RPMI7951 (cell line): ENCODE results near the gene GRID2. TPM values are rescaled to one million over a fixed set of nuclear protein-coding genes. Genes with fewer than 3 reads are reported as not detected.
"Not testable (repeated sequence)": the region's sequence is repeated elsewhere in the genome, so short reads cannot be mapped to it uniquely, and the experiment has no call there.

Experiments used
- DNase-seq: peaks from one replicate; pipeline ENCODE4 v3.0.0-alpha.2; 2012; ENCODE audit warnings: low read depth
- total RNA-seq: library from RNA; depleted of rRNA; stranded (reverse); fragments of >200 nt; shearing (Covaris generic); gene quantifications from 2 replicates; pipeline ENCODE4 v1.2.3, GENCODE V29; 2014

GRID2 gene
- total RNA-seq, 1 experiment from 2014 or later: 0.12 TPM

DNA sequence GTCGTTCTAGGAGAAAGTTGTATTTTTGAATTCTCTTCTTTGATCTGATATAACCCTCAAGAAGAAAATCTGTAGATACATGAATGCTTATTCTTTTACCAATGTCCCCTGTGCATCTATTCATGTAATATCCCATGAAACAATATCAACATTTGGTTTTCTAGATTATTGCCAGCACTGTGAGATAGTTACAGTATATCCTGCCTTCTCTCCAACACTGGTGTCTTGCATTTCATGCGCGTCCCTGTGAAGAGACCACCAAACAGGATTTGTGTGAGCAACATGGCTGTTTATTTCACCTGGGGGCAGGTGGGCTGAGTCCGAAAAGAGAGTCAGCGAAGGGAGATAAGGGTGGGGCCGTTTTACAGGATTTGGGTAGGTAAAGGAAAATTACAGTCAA is 135.0 kb downstream of the GRID2 start:
- DNase-seq: not testable (repeated sequence)

DNA sequence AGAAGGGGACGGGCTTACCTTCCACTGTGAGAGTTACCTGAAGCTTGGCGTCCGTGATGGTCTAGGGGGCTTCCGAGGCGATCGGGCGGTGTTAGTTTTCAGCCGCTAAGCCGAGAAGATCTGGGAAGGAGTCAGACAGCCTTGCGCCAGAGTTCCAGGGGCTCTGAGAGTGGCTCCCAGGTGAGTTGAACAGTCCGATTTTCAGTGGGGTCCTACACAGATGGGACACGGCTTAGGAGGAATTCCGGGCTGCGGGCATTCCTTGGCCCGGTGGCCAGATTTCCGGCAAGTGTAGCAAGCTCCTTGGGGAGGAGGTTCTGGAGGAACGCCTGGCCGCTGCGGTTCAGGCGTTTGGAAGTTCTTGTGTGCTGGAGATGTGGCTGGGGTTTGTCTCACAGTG is 138.4 kb downstream of the GRID2 start:
- DNase-seq: not testable (repeated sequence)

DNA sequence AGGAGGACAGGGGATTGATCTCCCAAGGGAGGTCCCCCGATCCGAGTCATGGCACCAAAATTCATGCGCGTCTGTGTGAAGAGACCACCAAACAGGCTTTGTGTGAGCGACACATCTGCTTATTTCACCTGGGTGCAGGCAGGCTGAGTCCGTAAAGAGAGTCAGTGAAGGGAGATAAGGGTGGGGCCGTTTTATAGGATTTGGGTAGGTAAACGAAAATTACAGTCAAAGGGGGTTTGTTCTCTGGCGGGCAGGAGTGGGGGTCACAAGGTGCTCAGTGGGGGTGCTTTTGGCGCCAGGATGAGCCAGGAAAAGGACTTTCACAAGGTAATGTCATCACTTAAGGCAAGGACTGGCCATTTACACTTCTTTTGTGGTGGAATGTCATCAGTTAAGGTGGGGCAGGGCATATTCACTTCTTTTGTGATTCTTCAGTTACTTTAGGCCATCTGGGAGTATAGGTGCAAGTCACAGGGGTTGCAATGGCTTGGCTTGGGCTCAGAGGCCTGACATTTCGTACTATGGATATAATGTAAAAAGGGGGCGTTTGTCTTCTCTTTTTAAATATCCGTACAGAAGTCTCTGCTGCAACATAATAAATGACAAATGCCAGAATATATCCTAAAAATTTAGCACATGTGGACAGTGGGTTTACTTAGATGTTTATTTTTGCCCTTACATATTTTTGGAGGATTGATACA is 140.5 kb downstream of the GRID2 start:
- not testable (repeated sequence) for DNase-seq

DNA sequence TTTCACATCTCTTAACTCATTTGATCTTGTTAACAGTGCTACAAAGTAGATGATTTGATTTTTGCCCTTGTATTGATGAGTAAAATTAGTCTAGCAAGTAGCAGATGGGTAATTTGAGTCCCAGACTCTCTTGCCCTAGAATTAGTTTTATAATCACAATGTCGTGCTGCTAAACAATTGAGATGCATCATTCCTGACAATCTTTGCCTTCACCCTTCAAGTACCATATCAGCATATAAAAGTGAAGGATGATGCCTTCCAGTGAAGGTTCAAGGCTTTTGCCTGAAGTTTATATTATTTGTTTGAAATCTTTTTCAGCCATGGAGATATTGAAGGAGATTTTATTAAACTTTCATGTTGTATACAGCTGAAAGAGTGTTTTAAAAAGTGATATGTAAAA is 141.4 kb downstream of the GRID2 start:
- no peak for DNase-seq

DNA sequence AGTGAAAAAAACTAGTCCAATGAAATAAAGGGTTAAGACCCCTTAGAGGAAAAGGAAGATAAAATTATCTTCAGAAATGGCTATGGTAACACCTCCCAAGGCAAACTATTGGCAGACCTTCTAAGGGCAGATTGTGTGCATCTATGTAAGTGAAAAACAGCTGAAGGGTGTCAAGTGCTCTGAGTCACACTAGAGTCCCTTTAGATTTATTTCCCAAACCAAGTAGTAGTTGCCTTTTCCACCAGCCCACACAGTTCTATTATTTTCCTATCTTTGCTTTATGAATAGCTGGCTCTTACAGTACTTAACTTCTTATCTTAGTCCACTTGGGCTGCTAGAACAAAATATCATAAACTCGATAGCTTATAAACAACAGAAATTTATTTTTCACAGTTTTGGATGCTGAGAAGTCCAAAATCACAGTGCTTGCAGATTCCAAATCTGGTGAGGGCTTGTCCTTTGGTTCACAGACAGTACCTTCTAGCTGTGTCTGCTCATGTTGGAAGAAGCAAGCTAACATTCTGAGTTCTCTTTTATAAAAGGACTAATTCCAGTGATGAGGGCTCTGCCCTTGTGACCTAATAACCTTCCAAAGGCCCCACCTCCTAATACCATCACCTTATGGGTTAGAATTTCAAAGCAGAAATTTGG is 143.6 kb downstream of the GRID2 start:
- DNase-seq: no peak

DNA sequence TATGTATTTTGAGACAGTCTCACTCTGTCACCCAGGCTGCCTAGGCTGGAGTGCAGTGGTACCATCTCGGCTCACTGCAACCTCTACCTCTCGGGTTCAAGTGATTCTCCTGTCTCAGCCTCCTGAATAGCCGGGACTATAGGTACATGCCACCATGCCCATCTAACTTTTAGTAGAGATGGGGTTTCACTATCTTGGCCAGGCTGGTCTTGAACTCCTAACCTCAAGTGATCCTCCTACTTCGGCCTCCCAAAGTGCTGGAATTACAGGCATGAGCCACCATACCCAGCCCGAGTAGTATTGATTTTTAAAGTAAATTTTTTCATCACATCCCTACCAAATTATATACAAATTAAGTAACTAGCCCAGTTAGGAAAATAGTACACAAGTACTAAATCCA is 144.4 kb downstream of the GRID2 start:
- not testable (repeated sequence) for DNase-seq

DNA sequence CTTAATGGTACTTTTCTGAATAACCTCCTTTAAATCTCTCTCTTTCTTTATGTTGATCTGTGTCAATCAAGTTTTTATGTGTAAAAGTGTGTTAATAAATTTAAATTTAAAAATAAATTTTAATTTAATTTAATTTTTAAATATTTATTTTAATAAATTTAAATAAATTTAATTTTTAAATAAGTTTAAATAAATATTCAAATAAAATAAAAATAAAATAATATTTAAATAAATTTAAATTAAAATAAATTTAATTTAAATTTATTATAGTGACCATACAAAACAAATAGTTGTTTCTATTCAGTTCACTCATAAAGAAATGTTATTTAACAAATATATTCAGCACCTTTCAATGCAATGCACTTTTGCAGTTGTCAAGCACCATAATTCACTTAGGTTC is 146.9 kb downstream of the GRID2 start:
- DNase-seq: no peak

DNA sequence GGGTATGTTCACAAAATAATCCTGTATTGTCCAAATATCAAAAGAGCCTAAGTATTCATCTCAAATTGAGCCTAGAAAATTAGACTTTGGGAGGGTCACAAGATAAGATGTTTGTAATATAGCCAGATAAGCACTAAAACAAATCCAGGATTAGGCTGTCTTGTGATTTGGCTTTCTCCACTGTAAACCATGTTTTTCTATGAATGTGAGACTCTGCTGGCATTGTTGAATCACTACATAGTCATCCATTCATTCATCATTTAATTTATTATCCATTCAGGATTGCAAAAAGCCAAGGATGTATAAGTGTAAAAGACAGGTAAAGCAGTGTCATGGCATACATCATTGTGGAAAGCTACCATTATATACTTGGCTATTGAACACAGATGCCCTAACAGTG is 148.0 kb downstream of the GRID2 start:
- no peak for DNase-seq

DNA sequence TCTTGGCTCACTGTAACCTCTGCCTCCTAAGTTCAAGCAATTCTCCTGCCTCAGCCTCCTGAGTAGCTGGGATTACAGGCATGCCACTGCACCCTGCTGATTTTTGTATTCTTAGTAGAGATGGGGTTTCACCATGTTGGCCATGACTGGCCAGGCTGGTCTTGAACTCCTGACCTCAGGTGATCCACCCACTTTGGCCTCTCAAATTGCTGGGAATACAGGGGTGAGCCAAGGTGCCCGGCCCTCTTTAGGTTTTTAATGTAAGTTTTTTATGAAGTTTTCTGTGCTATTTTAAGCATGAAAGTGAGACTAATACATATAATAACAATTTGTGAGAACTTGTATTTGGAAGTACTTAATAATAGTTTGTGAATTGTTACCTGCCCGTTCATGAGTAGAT is 148.6 kb downstream of the GRID2 start:
- not testable (repeated sequence) for DNase-seq

DNA sequence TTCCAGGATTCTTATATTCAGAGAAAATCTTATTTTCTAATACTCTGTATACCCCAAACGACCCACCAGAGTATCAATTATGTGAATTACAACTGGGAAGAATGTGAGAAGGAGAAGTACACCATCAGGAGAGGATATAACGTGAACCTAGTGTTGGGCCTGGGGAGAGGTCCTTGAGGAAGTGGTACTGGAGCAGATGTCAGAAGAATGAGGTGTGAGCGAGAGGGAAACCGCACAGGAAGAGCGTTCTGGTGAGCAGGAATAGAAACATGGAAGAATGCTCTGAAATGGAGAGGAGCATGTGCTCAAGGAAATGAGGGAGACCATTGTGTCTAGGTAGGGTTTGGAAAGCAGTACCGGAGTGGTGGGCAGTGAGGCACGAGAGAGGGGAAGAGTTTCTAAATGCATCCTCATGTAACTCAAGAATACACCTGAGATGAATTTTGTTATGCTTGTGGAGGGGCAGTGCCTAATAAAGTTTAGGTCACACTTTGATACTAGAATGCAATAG is 151.6 kb downstream of the GRID2 start:
- no peak for DNase-seq

DNA sequence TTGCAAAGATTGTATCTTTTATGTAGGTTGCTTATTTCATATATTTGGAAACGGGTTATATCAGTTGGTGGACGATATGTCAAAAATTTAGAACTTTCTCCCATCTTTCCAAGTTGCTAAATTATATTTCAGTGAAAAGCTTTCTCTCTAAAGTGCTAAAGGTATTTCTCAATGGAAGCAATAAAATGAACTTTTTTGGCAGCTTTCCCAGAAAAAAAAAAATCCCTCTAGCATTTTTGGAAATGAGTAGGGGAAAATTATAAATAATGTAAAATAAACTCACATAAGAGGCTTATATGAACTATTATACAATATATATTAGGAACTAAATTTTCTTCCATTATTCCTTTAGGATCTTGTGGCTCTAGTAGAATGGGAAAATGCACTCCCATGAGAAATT is 152.2 kb downstream of the GRID2 start:
- DNase-seq: no peak

DNA sequence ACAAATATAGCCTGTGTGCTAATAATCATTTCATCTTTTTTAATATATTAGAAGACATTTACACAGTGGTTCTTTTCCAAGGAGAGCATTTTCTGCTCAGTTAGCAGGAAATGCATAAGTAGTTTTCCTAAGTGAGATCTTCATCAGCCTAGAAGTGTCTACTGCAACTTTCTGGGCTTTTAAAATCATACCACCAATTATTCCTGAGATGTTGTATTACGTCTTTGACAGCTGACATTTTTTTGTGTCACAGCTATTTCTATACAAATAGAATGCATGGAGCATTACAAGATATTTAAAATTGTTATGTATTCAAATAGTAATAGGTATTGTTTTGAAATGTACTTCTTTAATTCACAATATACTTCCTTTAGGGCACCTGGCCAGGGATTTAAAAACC is 158.0 kb downstream of the GRID2 start:
- DNase-seq: no peak

DNA sequence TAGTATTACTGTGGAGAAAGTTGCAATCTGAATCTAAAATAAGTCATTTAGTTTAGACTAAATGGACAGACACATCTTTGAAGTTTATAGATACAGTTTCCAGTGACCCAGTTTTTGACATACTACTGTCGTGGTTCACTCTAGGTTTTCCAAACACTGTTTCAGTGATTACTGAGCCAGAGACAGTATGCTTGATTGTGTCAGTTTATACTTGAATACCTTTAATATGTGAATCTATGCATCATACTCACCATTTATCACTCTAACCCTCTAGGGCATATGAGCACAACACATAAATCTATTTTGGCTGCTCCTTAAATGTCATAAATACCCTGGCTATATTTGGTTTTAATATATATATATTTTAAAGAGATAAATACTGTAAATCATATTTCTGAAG is 173.5 kb downstream of the GRID2 start:
- no peak for DNase-seq

DNA sequence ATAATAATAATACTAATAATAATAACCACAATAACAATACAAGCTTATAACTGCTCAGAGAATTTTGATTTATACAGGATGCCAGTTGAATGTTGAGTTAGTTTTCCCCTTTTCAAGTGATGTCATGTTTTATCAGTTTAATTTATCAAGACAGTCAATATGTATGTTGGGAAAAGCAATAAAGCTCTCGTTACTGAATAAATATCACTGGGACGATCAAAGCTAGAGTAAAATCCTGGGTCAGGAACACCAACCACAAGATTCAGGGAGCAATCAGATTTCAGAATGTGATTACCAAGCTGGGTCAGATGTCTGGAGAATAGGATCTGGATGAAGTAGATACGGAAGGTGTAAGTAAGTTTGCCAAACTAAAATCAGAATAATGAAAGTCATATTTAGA is 179.6 kb downstream of the GRID2 start:
- DNase-seq: no peak

DNA sequence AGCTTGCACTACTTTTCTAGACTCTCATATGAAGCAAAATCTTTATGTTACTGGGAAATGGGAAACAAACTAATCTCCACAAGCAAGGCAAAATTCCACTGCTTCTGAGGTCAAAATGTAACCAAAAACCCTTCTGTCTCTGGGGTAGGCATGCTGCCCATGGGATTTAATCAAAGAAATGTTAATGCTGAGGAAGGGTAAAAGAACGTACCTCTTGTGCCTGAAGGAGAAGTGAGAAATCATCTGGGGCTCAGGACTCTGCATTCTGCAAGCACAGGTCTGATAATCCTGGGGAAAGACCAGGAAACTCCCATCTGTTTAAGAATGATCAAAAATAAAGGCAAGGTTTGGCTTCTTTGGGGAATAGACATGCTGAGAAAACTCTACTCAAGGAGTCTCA is 184.7 kb downstream of the GRID2 start:
- DNase-seq: no peak

DNA sequence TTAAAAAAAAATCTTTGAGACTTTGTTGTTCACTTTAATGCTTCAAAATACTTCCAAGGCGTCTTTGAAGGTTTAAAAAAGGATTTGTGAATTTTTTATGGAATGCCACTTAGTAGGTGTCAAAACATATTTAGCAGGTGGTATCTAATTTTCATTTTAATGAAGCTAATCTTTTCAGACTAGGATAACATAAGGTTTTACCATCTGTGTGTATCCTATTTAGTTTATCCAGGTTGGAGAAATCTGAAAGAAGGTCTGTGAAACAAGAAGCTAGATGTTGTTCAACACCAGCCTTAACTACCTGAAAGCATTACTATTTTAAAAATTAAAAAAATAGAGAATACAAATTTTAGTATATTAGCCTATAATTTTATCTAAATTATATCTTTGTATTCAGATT is 193.4 kb downstream of the GRID2 start:
- no peak for DNase-seq

DNA sequence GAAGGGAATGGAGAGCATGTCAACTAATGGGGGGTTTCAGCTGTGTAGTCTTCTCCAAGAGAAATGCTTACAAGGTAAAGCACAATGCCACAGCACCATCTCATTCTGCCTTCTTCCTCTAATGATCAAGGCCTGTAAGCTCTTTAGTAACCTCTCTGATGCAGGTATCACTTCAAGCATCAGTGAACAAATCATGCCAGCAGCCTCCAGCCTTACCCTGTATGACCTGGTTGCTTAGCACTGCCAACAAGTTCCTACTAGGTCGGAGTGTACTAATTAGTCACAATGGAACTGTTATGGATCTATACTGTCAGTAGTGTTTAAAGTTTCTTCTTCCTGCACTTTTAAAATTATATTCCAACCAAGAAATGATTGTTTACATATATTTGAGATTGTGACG is 197.7 kb downstream of the GRID2 start:
- no peak for DNase-seq

DNA sequence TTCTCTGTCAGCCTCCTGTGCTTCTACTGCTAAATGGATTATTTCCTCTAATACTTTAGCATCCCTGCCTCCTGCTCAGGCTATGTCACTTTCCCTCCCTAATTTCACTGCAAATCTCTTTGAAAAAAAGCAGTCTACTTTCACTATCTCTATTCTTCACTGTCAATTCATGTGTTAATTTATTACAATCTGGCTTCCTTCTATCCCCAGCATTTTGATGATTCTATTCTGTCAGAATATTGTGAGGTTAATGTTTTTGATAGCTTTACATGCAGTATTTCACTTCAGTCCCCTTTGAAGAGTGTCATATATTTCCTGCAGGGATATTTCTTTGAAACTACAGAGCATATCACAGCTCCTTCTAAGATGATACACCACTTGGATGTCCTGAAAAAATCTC is 203.2 kb downstream of the GRID2 start:
- DNase-seq: no peak

DNA sequence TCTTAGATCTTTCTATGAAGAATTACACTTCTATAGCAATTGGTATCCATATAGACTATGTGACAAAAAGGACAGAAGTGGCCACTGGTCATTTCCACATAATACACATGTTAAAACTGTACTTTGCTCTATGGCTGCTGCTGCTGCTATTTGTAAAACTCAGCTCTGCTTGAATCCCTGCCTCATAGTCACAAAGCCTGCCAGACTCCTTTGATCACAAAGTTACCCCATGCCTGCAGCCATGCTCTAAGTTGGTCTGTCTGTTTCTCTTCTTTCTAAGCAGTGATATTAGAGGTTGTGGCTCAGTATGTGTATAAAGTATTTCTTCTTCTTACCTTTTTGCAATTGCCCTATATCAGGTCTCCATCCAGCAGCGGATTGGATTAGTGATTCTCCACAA is 210.9 kb downstream of the GRID2 start:
- DNase-seq: no peak

DNA sequence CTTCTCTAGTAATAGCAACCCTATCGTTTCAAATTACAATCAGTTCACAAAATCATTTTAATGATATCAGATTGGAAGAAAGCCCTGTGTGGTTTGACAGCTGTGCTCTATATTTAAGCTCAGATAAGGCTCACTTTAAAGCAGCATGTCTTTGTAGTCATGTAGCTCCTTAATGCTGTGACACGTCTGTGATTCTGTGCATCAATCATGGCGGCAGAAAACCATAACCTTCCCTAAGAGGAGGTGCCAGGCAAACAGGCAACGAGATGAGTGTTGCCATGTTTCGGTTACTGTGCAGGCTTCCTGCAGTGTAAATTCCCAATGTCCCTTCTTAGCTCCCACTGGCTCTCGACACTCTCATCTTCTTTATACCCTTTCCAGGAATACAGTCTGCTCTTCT is 212.7 kb downstream of the GRID2 start:
- DNase-seq: no peak

DNA sequence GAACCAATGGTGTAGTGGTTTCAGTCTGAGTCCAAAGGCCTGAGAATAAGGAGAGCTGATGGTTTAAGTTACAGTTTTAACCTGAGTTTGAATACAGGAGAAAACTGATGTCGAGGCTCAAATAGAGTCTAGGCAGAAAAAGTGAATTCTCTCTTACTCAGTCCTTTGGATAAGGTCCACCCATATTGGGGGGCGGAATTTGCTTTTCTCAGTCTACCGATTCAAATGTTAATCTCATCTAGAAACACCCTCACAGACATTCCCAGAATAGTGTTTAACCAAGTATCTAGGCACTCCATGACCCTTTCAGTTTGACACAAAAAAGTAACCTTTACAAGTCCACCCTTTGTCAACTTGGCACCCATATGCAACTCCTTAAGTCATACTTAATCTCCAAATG is 216.0 kb downstream of the GRID2 start:
- DNase-seq: no peak

DNA sequence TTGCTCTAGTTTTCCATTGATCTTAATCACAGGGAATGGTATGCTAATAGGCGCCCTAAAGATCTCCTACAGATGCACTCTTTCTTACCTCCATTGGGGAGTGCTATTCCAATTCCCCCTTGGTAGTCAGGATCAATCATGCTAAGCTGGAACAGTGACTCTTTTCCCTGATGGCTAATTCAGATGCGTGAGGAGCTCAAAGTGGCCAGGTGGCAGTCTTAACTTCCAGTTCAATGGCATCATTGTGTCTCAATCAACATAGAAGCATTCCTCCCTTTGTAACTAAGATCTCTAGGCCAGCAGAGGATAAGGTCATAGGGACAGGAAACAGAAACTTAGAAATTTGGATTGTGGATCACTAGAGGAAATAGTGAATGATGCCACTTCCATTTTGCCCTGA is 216.8 kb downstream of the GRID2 start:
- DNase-seq: no peak

DNA sequence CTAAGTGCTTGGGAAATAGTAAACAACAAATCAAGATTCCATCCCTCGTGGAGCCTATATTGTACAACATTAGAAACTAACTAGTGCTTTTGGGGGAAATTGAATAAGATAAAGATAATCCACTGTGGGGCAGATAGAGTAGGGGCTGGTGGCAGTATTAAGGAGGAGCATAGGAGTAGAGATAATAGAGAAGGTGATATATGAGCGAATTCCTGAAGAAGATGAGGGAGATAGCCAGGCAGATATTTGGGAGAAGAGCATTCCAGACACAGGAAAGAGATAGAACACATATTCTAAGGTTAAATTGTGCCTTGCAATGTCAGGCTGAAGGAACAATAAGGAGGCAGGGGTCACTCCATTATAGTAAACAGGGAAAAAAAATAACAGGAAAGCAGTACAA is 218.2 kb downstream of the GRID2 start:
- DNase-seq: no peak

DNA sequence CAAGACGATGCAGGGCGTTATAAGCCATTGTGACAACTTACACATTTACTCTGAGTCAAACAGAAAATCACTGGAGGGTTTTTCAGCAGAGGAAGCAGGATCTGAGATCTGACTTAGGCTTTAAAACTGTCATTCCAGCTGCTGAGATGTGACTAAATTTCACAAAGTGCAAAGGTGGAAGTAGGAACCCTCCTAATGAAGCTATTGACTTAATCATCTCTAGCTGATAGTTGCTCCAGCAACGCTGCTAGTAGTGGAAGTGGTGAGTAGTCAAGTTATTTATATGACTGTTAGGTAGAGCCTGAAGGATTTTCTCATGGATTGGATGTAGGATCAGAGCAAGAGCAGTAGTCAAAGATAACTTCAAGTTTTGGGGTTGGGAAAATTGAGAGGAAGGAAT is 218.6 kb downstream of the GRID2 start:
- DNase-seq: no peak
